PC-3 (cell line): ENCODE data around the gene PLG.
"Not testable (repeated sequence)": the region's sequence is repeated elsewhere in the genome, so short reads cannot be mapped to it uniquely, and the experiment has no call there.

Experiments
- CTCF ChIP-seq: fragments of 300-600 bp; sonication (generic); conservative IDR thresholded peaks from 2 replicates; pipeline ENCODE4 v1.5.1; 2017; ENCODE audit warnings: antibody characterized with exemption, low read depth, mild to moderate bottlenecking, low read length
- EZH2 ChIP-seq: fragments of 300-600 bp; sonication (generic); IDR thresholded peaks from one replicate; pipeline ENCODE4 v1.6.1; 2017; ENCODE audit warnings: antibody characterized with exemption, mild to moderate bottlenecking, low read length; ENCODE audit not compliant: unreplicated experiment

DNA sequence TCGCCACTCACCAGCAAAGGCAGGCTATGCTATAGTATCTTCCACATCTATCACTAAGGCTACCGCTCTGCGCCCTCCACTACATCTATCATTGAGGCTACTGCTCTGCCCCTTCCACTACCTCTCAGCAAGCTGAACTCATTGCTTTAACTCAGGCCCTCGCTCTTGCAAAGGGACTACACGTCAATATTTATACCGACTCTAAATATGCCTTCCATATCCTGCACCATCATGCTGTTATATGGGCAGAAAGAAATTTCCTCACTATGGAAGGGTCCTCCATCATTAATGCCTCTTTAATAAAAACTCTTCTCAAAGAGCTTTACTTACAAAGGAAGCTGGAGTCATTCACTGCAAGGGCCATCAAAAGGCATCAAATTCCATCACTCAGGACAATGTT lies 77.1 kb downstream of the PLG start:
- TF ChIP-seq CTCF, EZH2: not testable (repeated sequence)
